ENCODE results near the gene C22orf42. TPM values are rescaled to one million over a fixed set of nuclear protein-coding genes. Genes with fewer than 3 reads are reported as not detected.
"Not testable (repeated sequence)": the region's sequence is repeated elsewhere in the genome, so short reads cannot be mapped to it uniquely, and the experiment has no call there.

The C22orf42 gene
- total RNA-seq, 2 experiments from 2014 or later, result not detected

DNA sequence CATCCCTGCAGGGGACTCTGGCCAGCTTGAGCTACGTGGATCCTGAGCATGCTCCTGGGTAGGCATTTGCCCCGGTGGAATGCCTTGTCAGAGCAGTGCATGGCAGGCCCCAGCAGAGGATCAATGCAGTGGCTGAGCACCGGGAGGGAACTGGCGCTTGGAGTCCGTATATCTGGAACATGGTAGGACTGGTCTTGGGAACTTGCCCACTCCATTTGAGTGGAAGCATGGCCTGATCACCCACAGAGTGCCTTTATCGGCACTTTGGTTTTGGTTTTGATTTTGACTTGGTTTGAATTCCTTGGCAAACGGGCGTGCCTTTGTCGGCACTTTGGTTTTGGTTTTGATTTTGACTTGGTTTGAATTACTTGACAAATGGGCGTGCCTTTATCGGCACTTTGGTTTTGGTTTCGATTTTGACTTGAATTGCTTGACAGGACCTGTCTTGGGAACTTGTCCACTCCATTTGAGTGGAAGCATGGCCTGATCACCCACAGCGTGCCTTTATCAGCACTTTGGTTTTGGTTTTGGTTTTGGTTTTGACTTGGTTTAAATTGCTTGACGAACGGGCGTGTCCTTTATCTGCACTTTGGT is 21.3 kb downstream of the C22orf42 start:
- CTCF ChIA-PET, result interaction anchor here (1.2 kb wide), 1 partner anchor 64 kb away, joined by 4 read pairs; no protein-coding TSS in a partner anchor
- H3K27me3 Mint-ChIP-seq; H3K9me3 Mint-ChIP-seq (ENCODE audit: low read depth); H3K36me3 Mint-ChIP-seq: not testable (repeated sequence)
- Mint-ChIP-seq H3K27ac (peak overlapping the region; percentile 92), H3K4me1 (peaks cover 53% of the 10 kb centered on the region), H3K4me3 (peak overlapping the region; percentile 79)
- peak; percentile 90 for DNase-seq
- ATAC-seq, result peak; percentile 76

DNA sequence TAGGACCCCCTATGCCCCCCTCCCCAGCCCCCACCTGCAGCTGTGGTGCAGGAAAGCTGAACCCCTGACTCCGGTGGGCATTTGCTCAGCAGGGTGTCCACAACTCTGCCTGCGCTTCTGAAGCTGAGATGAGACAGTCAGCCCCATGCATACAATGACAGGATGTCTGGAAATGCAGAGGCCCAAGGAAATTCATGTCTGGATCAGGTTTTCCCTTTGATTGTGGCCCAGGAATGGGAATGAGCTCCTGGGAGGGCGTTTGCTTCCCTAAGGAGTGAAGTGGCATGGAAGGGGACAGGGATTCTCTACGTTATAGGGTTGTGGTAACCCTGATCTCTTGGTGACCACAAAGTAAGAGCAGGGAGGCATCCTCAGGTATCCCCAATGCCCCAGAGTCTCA is 22.2 kb downstream of the C22orf42 start:
- DNase-seq; H3K36me3 Mint-ChIP-seq; CTCF ChIA-PET; H3K27me3 Mint-ChIP-seq; H3K9me3 Mint-ChIP-seq (ENCODE audit: low read depth); ATAC-seq: not testable (repeated sequence)
- Mint-ChIP-seq H3K4me3 (peak overlapping the region; percentile 79), H3K27ac (peak overlapping the region; percentile 92), H3K4me1 (peaks cover 45% of the 10 kb centered on the region)

DNA sequence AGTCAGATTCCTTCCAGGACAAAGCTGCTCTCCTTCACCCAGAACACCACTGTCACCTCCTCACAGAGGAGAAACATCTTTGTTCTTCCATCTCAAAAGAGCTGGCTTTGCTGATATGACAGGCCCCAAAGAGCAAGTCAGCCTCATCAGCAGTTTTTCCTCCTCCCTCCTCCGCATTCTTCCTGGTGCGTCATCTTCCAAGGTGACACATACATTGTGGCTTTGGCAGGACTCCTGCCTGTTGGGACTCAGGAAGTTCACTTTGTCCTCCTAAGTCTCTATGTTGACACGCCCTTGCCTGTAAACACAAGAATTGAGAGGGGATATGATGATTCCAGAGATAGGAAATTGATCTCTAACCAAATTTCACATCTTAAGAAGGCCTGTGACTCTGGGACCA is 23.1 kb downstream of the C22orf42 start:
- H3K9me3 Mint-ChIP-seq (ENCODE audit: low read depth); CTCF ChIA-PET; H3K36me3 Mint-ChIP-seq; H3K4me3 Mint-ChIP-seq; DNase-seq; ATAC-seq; H3K27ac Mint-ChIP-seq; H3K27me3 Mint-ChIP-seq: not testable (repeated sequence)
- H3K4me1 Mint-ChIP-seq, result peaks cover 36% of the 10 kb centered on the region

GRCh38 chr22:32134796-32135195 is 24.3 kb downstream of the C22orf42 start:
- CTCF ChIA-PET; H3K9me3 Mint-ChIP-seq (ENCODE audit: low read depth): not testable (repeated sequence)

DNA sequence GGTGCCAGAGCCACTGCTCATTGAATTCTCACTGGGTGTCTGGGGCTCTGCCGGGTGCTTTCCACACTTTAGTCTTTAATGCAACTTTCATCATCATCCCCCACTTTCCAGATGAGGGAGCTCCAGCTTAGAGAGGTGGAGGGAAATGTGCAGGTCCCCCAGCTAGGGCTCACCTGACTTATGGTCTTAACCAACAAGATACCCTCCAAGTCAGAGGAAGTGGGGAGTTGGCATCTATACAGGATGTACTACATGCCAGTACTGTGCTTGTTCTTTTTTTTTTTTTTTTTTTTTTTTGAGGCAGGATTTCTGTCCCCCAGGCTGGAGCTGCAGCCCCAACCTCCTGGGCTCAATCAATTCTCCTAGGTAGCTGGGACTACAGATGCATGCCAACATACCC is 26.3 kb downstream of the C22orf42 start:
- CTCF ChIA-PET, result interaction anchor here (1.2 to 1.3 kb wide), 2 partner anchors 133 to 162 kb away, joined by 3 to 4 read pairs; no protein-coding TSS in a partner anchor
- Mint-ChIP-seq H3K4me3 (no peak overlapping the region), H3K27ac (no peak overlapping the region), H3K4me1 (peaks cover 19% of the 10 kb centered on the region), H3K9me3 (ENCODE audit: low read depth) (no peaks in the 10 kb centered on the region), H3K27me3 (no peaks in the 10 kb centered on the region), H3K36me3 (no peaks in the 10 kb centered on the region)
- no peak for ATAC-seq
- no peak for DNase-seq

More at GRCh38 chr22:32134796-32135195, 24.3 kb downstream of the C22orf42 start:
- not testable (repeated sequence) for H3K27ac Mint-ChIP-seq, H3K27me3 Mint-ChIP-seq, H3K4me3 Mint-ChIP-seq, ATAC-seq, DNase-seq, H3K36me3 Mint-ChIP-seq
- H3K4me1 Mint-ChIP-seq, result peaks cover 29% of the 10 kb centered on the region

DNA sequence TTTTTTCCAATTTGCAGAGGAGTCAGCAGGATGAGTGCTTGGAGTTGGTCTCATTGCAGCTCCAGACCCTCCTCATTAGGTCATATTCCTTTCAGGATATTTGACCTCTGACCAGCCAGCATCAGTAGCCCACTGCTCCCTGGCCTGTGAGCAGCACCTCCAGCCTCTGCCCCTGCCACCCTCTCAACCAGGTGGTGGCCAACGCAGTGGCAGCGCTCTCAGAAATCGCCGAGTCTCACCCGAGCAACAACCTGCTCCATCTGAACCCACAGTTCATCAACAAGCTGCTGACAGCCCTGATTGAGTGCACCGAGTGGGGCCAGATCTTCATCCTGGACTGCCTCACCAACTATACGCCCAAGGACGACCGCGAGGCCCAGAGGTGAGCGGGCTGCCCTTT is 27.0 kb downstream of the C22orf42 start:
- H3K27me3 Mint-ChIP-seq, result no peaks in the 10 kb centered on the region
- H3K4me3 Mint-ChIP-seq, result no peak overlapping the region
- DNase-seq, result no peak
- H3K27ac Mint-ChIP-seq, result no peak overlapping the region
- H3K4me1 Mint-ChIP-seq, result peaks cover 12% of the 10 kb centered on the region
- ATAC-seq, result no peak
- CTCF ChIA-PET, result interaction anchor here (1.2 to 1.3 kb wide), 2 partner anchors 134 to 162 kb away, joined by 3 to 4 read pairs; no protein-coding TSS in a partner anchor
- H3K36me3 Mint-ChIP-seq, result no peaks in the 10 kb centered on the region
- H3K9me3 Mint-ChIP-seq (ENCODE audit: low read depth), result no peaks in the 10 kb centered on the region

GRCh38 chr22:32130464-32130863 is 28.6 kb downstream of the C22orf42 start:
- no peak for ATAC-seq
- Mint-ChIP-seq H3K27me3 (no peaks in the 10 kb centered on the region), H3K36me3 (no peaks in the 10 kb centered on the region), H3K4me1 (peaks cover 6% of the 10 kb centered on the region), H3K4me3 (no peak overlapping the region), H3K27ac (no peak overlapping the region), H3K9me3 (ENCODE audit: low read depth) (no peaks in the 10 kb centered on the region)
- CTCF ChIA-PET, result interaction anchor here (1.0 to 1.5 kb wide), 2 partner anchors 11 to 160 kb away, joined by 3 to 4 read pairs; no protein-coding TSS in a partner anchor
- no peak for DNase-seq

- no peaks in the 10 kb centered on the region for H3K27me3 Mint-ChIP-seq
Measured at GRCh38 chr22:32127904-32128303, 31.2 kb downstream of the C22orf42 start.

DNA sequence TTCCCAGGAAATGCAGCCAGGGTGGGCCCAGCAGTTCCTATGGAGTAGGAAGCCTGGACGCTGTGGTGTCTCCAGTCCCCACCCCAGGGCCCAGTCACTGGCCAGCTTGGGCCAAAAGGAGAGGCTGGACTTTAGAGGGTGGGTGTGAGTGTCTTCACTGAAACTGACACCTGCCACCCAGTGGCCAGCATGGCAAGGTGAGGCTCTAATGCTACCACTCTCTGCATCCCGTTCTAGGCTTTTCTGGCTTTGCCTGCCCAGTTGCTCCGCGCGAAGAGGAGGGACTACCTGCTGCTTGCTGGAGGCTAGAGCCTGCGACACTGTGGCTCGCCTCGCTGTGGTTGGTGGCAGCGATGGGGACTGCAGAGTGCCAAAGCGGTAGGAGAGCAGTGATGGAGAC is 35.4 kb downstream of the C22orf42 start:
- H3K36me3 Mint-ChIP-seq, result no peaks in the 10 kb centered on the region

More at GRCh38 chr22:32127904-32128303, 31.2 kb downstream of the C22orf42 start:
- Mint-ChIP-seq H3K9me3 (ENCODE audit: low read depth) (no peaks in the 10 kb centered on the region), H3K4me1 (peaks cover 9% of the 10 kb centered on the region), H3K36me3 (no peaks in the 10 kb centered on the region), H3K4me3 (no peak overlapping the region), H3K27ac (no peak overlapping the region)
- DNase-seq (no peak), ATAC-seq (no peak)
- CTCF ChIA-PET, result no interaction called here

DNA sequence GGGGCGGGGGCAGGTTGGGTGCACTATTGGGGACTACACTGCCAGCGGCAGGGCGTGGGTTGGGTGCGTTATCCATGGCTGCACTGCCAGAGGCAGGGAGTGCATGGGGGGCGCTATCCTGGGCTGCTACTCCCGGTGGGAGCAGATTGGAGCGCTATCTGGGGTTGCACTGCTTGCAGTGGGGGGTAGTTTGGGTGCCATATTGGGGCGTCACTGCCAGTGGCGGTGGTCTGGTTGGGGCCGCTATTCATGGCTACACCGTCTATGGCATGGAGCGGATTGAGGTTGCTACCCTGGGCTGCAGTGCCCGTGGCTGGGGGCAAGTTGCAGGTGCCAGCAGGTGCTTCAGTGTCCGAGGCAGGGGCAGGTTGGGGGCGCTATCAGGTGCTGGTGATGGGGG is 36.2 kb downstream of the C22orf42 start:
- H3K4me3 Mint-ChIP-seq, result no peak overlapping the region
- ATAC-seq (no peak), DNase-seq (no peak)
- peaks cover 6% of the 10 kb centered on the region for H3K4me1 Mint-ChIP-seq
- H3K27ac Mint-ChIP-seq, result no peak overlapping the region
- H3K9me3 Mint-ChIP-seq (ENCODE audit: low read depth), result no peaks in the 10 kb centered on the region
- H3K36me3 Mint-ChIP-seq, result no peaks in the 10 kb centered on the region
- peaks cover under 1% of the 10 kb centered on the region for H3K27me3 Mint-ChIP-seq
- CTCF ChIA-PET, result no interaction called here

More for the DNA sequence above, 35.4 kb downstream of the C22orf42 start:
- H3K27me3 Mint-ChIP-seq, result no peaks in the 10 kb centered on the region
- CTCF ChIA-PET, result no interaction called here
- no peak for ATAC-seq
- no peak overlapping the region for H3K4me3 Mint-ChIP-seq
- DNase-seq, result no peak
- no peak overlapping the region for H3K27ac Mint-ChIP-seq
- no peaks in the 10 kb centered on the region for H3K9me3 Mint-ChIP-seq (ENCODE audit: low read depth)
- peaks cover 6% of the 10 kb centered on the region for H3K4me1 Mint-ChIP-seq

DNA sequence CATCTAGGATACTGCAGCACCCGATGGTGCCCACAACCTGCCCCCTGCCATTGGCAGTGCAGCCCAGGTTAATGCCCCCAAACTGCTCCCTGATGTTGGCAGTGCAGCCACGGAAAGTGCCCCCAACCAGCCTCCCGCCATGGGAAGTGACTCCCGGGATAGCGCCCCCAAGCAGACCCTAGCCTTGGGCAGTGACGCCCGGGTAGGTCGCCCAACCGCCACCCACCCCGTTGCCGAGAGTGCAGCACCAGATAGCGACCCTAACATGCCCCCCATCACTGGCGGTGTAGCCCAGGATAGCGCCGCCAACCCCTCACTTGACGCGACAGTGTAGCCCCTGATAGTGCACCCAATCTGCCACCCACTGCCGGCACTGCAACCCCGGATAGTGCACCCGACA is 38.5 kb downstream of the C22orf42 start:
- CTCF ChIA-PET, result no interaction called here
- Mint-ChIP-seq H3K4me1 (peaks cover 6% of the 10 kb centered on the region), H3K36me3 (no peaks in the 10 kb centered on the region), H3K4me3 (no peak overlapping the region), H3K27me3 (peaks cover 11% of the 10 kb centered on the region), H3K27ac (no peak overlapping the region), H3K9me3 (ENCODE audit: low read depth) (no peaks in the 10 kb centered on the region)
- ATAC-seq (no peak), DNase-seq (no peak)

DNA sequence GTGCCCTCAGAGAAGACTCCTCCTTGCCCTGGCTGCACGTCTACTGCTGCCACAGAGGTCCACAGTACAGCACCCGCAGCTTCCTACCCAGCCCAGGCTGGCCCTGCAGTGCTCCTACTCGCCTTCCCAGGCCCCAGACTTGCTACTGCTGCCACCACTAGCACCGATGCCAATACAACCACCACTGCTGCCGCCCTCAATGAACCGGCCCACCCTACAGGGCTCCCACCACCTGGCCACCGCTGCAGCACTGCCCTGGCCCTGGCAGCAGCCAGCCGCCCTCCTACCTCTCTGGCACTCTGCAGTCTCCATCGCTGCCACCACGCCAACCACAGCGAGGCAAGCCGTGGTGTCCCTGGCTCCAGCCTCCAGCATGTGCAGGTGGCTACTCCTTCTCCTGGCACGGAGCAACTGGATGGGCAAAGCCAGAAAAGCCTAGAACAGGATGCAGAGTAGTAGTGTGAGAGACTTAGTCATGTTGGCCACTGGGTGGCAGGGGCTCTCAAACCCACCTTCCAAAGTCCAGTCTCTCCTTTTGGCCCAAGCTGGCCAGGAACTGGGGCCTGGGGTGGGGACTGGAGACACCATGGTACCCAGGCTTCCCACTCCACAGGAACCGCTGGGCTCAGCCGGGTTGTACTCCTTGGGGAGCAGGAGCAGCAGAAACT is 39.4 kb downstream of the C22orf42 start:
- Mint-ChIP-seq H3K27me3 (peaks cover 17% of the 10 kb centered on the region), H3K36me3 (no peaks in the 10 kb centered on the region), H3K27ac (no peak overlapping the region), H3K4me1 (no peaks in the 10 kb centered on the region), H3K4me3 (no peak overlapping the region), H3K9me3 (ENCODE audit: low read depth) (no peaks in the 10 kb centered on the region)
- CTCF ChIA-PET, result no interaction called here
- ATAC-seq (no peak), DNase-seq (no peak)

DNA sequence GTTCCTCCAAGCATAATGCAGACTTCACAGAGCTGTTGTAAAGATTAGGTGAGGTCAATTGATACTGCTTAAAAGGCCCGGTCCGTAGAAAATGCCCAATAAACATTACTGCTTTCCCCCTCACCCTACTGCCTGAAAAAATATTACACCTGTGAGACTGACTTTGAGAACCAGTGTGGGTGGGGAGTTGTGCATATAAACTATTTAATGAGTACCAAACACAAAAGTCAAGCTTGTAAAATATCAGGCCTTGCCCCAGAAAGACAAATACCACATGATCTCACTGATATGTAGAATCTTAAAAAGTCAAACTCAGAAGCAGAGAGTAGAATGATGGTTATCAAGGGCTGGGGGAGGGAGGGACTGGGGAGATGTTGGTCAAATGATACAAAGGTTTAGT is 46.7 kb downstream of the C22orf42 start:
- ATAC-seq (no peak), DNase-seq (no peak)
- no peak overlapping the region for H3K27ac Mint-ChIP-seq
- CTCF ChIA-PET, result no interaction called here
- no peaks in the 10 kb centered on the region for H3K4me1 Mint-ChIP-seq
- H3K4me3 Mint-ChIP-seq, result no peak overlapping the region
- H3K9me3 Mint-ChIP-seq (ENCODE audit: low read depth), result no peaks in the 10 kb centered on the region
- H3K27me3 Mint-ChIP-seq, result peaks cover 56% of the 10 kb centered on the region
- H3K36me3 Mint-ChIP-seq, result no peaks in the 10 kb centered on the region

GRCh38 chr22:32106930-32107329 is 52.2 kb downstream of the C22orf42 start:
- ATAC-seq, result no peak
- H3K27me3 Mint-ChIP-seq, result peaks cover 54% of the 10 kb centered on the region

More at GRCh38 chr22:32106930-32107329, 52.2 kb downstream of the C22orf42 start:
- H3K36me3 Mint-ChIP-seq, result no peaks in the 10 kb centered on the region
- H3K9me3 Mint-ChIP-seq (ENCODE audit: low read depth), result no peaks in the 10 kb centered on the region
- no peak overlapping the region for H3K4me3 Mint-ChIP-seq
- CTCF ChIA-PET, result interaction anchor here (0.9 to 1.3 kb wide), 2 partner anchors 95 to 159 kb away, joined by 3 to 4 read pairs; no protein-coding TSS in a partner anchor
- DNase-seq, result peak; percentile 56
- no peaks in the 10 kb centered on the region for H3K4me1 Mint-ChIP-seq
- no peak overlapping the region for H3K27ac Mint-ChIP-seq

Measured in activated CD8-positive, alpha-beta memory T cell treated with anti-CD3 and anti-CD28 coated beads, Interleukin-2, amount 10 ng/mL, durations not matched to agents 7 days and 5 days (primary cell).